IMR-90 (cell line): ENCODE measurements around the gene AHCYL1. TPM values are rescaled to one million over a fixed set of nuclear protein-coding genes. Genes with fewer than 3 reads are reported as not detected.

Source experiments
- ATAC-seq: fragments of 200-7000 bp; cut with Tn5 transposase; 2 replicates; pipeline ENCODE4 v1.9.1; 2020; ENCODE audit warnings: low read depth, mild to moderate bottlenecking, moderate library complexity
- BruUV-seq: library from RNA; stranded (reverse); fragments of 400-500 nt; replicated peaks from 2 replicates; lab custom pipeline; 2021; lab: Mats Ljungman, UMichigan
- CTCF ChIA-PET: fragments of 300-600 bp; formaldehyde crosslinking; extraction: SDS; loops from one replicate; lab custom pipeline; 2021; ENCODE audit warnings: antibody characterized with exemption; lab: Yijun Ruan, JAX
- POLR2A ChIA-PET: fragments of 300-600 bp; sonication (Branson Sonifier 250); formaldehyde crosslinking; loops from one replicate; lab custom pipeline; 2022; ENCODE audit warnings: antibody characterized with exemption; ENCODE audit not compliant: unreplicated experiment; lab: Charles Lee
- DNase-seq: peaks from one replicate; pipeline ENCODE4 v3.0.0; 2013
- H2AFZ ChIP-seq: replicated peaks from 2 replicates; pipeline ENCODE3; 2013; ENCODE audit warnings: low read length, mild to moderate bottlenecking; ENCODE audit not compliant: poor library complexity
- H2AK5ac ChIP-seq: 2 replicates; pipeline ENCODE4 v1.6.1; 2013; ENCODE audit warnings: low read depth, low read length, inconsistent platforms
- H2AK9ac ChIP-seq: replicated peaks from 2 replicates; pipeline ENCODE3; 2013; ENCODE audit warnings: mild to moderate bottlenecking, low read depth, low read length, moderate library complexity; ENCODE audit not compliant: poor library complexity
- H2BK120ac ChIP-seq: 2 replicates; pipeline ENCODE4 v1.6.1; 2013; ENCODE audit warnings: low read depth, low read length, inconsistent platforms
- H2BK15ac ChIP-seq: 3 replicates; pipeline ENCODE4 v1.6.1; 2013; ENCODE audit warnings: low read depth, low read length, inconsistent platforms
- H2BK20ac ChIP-seq: 2 replicates; pipeline ENCODE4 v1.6.1; 2013; ENCODE audit warnings: low read depth, mild to moderate bottlenecking, inconsistent platforms, low read length, moderate library complexity
- H2BK5ac ChIP-seq: 2 replicates; pipeline ENCODE4 v1.6.1; 2013; ENCODE audit warnings: mild to moderate bottlenecking, low read depth, low read length, inconsistent platforms; ENCODE audit not compliant: poor library complexity, severe bottlenecking
- H3K14ac ChIP-seq: replicated peaks from 2 replicates; pipeline ENCODE4 v1.6.1; 2013; ENCODE audit warnings: low read depth, low read length, inconsistent platforms
- H3K18ac ChIP-seq: 2 replicates; pipeline ENCODE4 v1.6.1; 2013; ENCODE audit warnings: low read depth, low read length, control low read depth
- H3K23ac ChIP-seq: 2 replicates; pipeline ENCODE4 v1.6.1; 2013; ENCODE audit warnings: low read depth, low read length, inconsistent platforms
- H3K27ac ChIP-seq: 2 replicates; pipeline ENCODE4 v1.5.1; 2013; ENCODE audit warnings: mild to moderate bottlenecking, control low read depth, low read length; ENCODE audit not compliant: insufficient read depth
- H3K27me3 ChIP-seq: 2 replicates; pipeline ENCODE4 v1.6.1; 2013; ENCODE audit warnings: low read length; ENCODE audit not compliant: control insufficient read depth, insufficient read depth
- H3K36me3 ChIP-seq: 2 replicates; pipeline ENCODE4 v1.6.1; 2013; ENCODE audit warnings: low read length, mixed read lengths; ENCODE audit not compliant: control insufficient read depth, insufficient read depth
- H3K4ac ChIP-seq: 2 replicates; pipeline ENCODE4 v1.6.1; 2013; ENCODE audit warnings: low read depth, low read length, inconsistent platforms
- H3K4me1 ChIP-seq: 2 replicates; pipeline ENCODE4 v1.6.1; 2013; ENCODE audit warnings: low read length, mixed read lengths; ENCODE audit not compliant: control insufficient read depth, insufficient read depth
- H3K4me2 ChIP-seq: 2 replicates; pipeline ENCODE4 v1.6.1; 2013; ENCODE audit warnings: low read depth, mild to moderate bottlenecking, control low read depth, low read length, moderate library complexity
- H3K4me3 ChIP-seq: 2 replicates; pipeline ENCODE4 v1.5.1; 2013; ENCODE audit warnings: low read depth, mild to moderate bottlenecking, control low read depth, low read length, moderate library complexity; ENCODE audit not compliant: insufficient read depth
- H3K56ac ChIP-seq: 2 replicates; pipeline ENCODE4 v1.6.1; 2013; ENCODE audit warnings: low read length, inconsistent platforms; ENCODE audit not compliant: insufficient read depth; ENCODE audit errors: extremely low read depth
- H3K79me1 ChIP-seq, 2 experiments: 2 replicates each; pipeline ENCODE4 v1.6.1; 2013; ENCODE audit warnings: low read length in 2 of 2, inconsistent platforms in 1 of 2, low read depth in 1 of 2
- H3K9ac ChIP-seq: 2 replicates; pipeline ENCODE4 v1.6.1; 2013; ENCODE audit warnings: low read depth, low read length, control low read depth
- H3K9me1 ChIP-seq: 2 replicates; pipeline ENCODE4 v1.6.1; 2013; ENCODE audit warnings: low read length, inconsistent platforms; ENCODE audit not compliant: insufficient read depth
- H3K9me3 ChIP-seq: 2 replicates; pipeline ENCODE4 v1.6.1; 2013; ENCODE audit warnings: low read length; ENCODE audit not compliant: control insufficient read depth, insufficient read depth
- H4K20me1 ChIP-seq: 2 replicates; pipeline ENCODE4 v1.6.1; 2013; ENCODE audit warnings: low read length, inconsistent platforms; ENCODE audit not compliant: insufficient read depth
- H4K5ac ChIP-seq: 2 replicates; pipeline ENCODE4 v1.6.1; 2013; ENCODE audit warnings: mild to moderate bottlenecking, low read depth, low read length, control low read depth
- H4K8ac ChIP-seq, 2 experiments: 2 replicates each; pipeline ENCODE4 v1.6.1; 2013; ENCODE audit warnings: low read depth in 2 of 2, low read length in 2 of 2, control low read depth in 1 of 2, inconsistent platforms in 1 of 2
- H4K91ac ChIP-seq: 2 replicates; pipeline ENCODE4 v1.6.1; 2013; ENCODE audit warnings: low read depth, low read length, inconsistent platforms; ENCODE audit not compliant: insufficient read depth
- BHLHE40 ChIP-seq: fragments of 150-350 bp; IDR thresholded peaks from 2 replicates; pipeline ENCODE4 v1.6.1; 2016; ENCODE audit warnings: mild to moderate bottlenecking, low read depth, low read length
- CEBPB ChIP-seq: IDR thresholded peaks from 2 replicates; pipeline ENCODE4 v1.6.1; 2012; ENCODE audit warnings: low read depth, low read length, improper control_type of control experiment
- CHD1 ChIP-seq: IDR thresholded peaks from 2 replicates; pipeline ENCODE4 v1.6.1; 2012; ENCODE audit warnings: low read depth, low read length, improper control_type of control experiment
- ELK1 ChIP-seq: fragments of 150-350 bp; IDR thresholded peaks from 2 replicates; pipeline ENCODE4 v1.6.1; 2016; ENCODE audit warnings: low read depth, mild to moderate bottlenecking, low read length, moderate library complexity, borderline replicate concordance
- FOS ChIP-seq: fragments of 150-350 bp; IDR thresholded peaks from 2 replicates; pipeline ENCODE4 v1.6.1; 2016; ENCODE audit warnings: low read depth, low read length
- MAFK ChIP-seq: IDR thresholded peaks from 2 replicates; pipeline ENCODE4 v1.6.1; 2012; ENCODE audit warnings: low read depth, low read length, improper control_type of control experiment
- MXI1 ChIP-seq: IDR thresholded peaks from 2 replicates; pipeline ENCODE4 v1.6.1; 2012; ENCODE audit warnings: low read depth, mild to moderate bottlenecking, low read length, moderate library complexity, borderline replicate concordance
- NFE2L2 ChIP-seq: fragments of 150-350 bp; IDR thresholded peaks from 2 replicates; pipeline ENCODE4 v1.6.1; 2016; ENCODE audit warnings: low read depth, mild to moderate bottlenecking, low read length
- POLR2A ChIP-seq: IDR thresholded peaks from 2 replicates; pipeline ENCODE4 v1.6.1; 2012; ENCODE audit warnings: mild to moderate bottlenecking, low read depth, low read length
- RAD21 ChIP-seq: IDR thresholded peaks from 2 replicates; pipeline ENCODE4 v1.6.1; 2012; ENCODE audit warnings: low read length, improper control_type of control experiment
- RCOR1 ChIP-seq: IDR thresholded peaks from 2 replicates; pipeline ENCODE4 v1.6.1; 2012; ENCODE audit warnings: mild to moderate bottlenecking, low read length, improper control_type of control experiment; ENCODE audit not compliant: insufficient replicate concordance
- SMC3 ChIP-seq: fragments of 150-350 bp; IDR thresholded peaks from 2 replicates; pipeline ENCODE4 v1.6.1; 2016; ENCODE audit warnings: low read depth, mild to moderate bottlenecking, antibody characterized with exemption, low read length, moderate library complexity
- USF2 ChIP-seq: fragments of 150-350 bp; IDR thresholded peaks from 2 replicates; pipeline ENCODE4 v1.6.1; 2017; ENCODE audit warnings: mild to moderate bottlenecking, antibody characterized with exemption, low read length, low read depth
- WGBS, 2 experiments: methylation state at CpG; one replicate each; pipeline versions ENCODE4 v1.1.5 to v1.1.7; 2013; ENCODE audit warnings: missing lambda C conversion rate in 2 of 2; ENCODE audit not compliant: insufficient read length in 1 of 2; ENCODE audit errors: extremely low coverage in 2 of 2; 5-methylcytosine and 5-hydroxymethylcytosine counted together
- dilution Hi-C: fragments of 300-500 bp; cut with HindIII; formaldehyde crosslinking; loops from one replicate; pipeline ENCODE4 v1.14.3; 2018; ENCODE audit warnings: low sequenced_read_pairs; ENCODE audit not compliant: unreplicated experiment
- in situ Hi-C: fragments of 300-500 bp; cut with MboI; formaldehyde crosslinking; loops from 3 replicates; pipeline ENCODE4 v1.14.3; 2019; ENCODE audit warnings: low sequenced_read_pairs, inconsistent platforms, mixed read lengths
- intact Hi-C: fragments of 100-400 bp; cut with micrococcal nuclease; formaldehyde crosslinking; loops from 2 replicates; pipeline ENCODE4 v1.10.0; 2022
- polyA plus RNA-seq, 3 experiments: library from polyadenylated mRNA; depleted of rRNA; stranded (reverse); fragments of >200 nt; gene quantifications; 2 replicates each; pipeline ENCODE4 v1.2.3, GENCODE V29; 2012; ENCODE audit warnings: low replicate concordance in 1 of 3
- total RNA-seq: library from RNA; depleted of rRNA; stranded (reverse); fragments of >200 nt; gene quantifications from 2 replicates; pipeline ENCODE4 v1.2.3, GENCODE V29; 2012

The AHCYL1 gene
- total and polyA plus RNA-seq, 2 of the 4 experiments (the other 2 are of a cell fraction), result 75.1 to 76.0 TPM

GRCh38 chr1:110050602-110051261, 66.2 kb downstream of the AHCYL1 start (continued):
- TF ChIP-seq BHLHE40 (no peak), FOS (no peak)

- Histone ChIP-seq H4K20me1 (peaks cover 24% of the 10 kb centered on the region; the same call in 1 of the 2 replicates), H2BK5ac (peak overlapping the region; percentile 64), H2AK9ac (peak overlapping the region; percentile 39), H3K27ac (no peak overlapping the region), H3K4me2 (no peak overlapping the region; the same call in 1 of the 2 replicates), H3K36me3 (peaks cover 81% of the 10 kb centered on the region), H3K18ac (peak overlapping the region; percentile 6; the same call in 1 of the 2 replicates), H3K4ac (peak overlapping the region; percentile 33), H2AFZ (no peak overlapping the region), H2AK5ac (peak overlapping the region; percentile 71; the same call in 1 of the 2 replicates), H3K79me1 (peaks cover 0 to 20% of the 10 kb centered on the region in 2 experiments; a peak in 3 of 4 replicates), H3K14ac (no peak overlapping the region; the same call in 1 of the 2 replicates), H3K9me1 (peaks cover 6% of the 10 kb centered on the region), H2BK20ac (peak overlapping the region; percentile 65; the same call in 1 of the 2 replicates), H2BK120ac (peak overlapping the region; percentile 62), H3K23ac (no peak overlapping the region), H4K91ac (peak overlapping the region; percentile 52; the same call in 1 of the 2 replicates), H3K9me3 (no peaks in the 10 kb centered on the region), H3K4me3 (no peak overlapping the region), H2BK15ac (no peak overlapping the region), H4K5ac (no peak overlapping the region), H3K9ac (no peak overlapping the region), H3K56ac (peak overlapping the region; percentile 14; the same call in 1 of the 2 replicates), H3K4me1 (peaks cover 26% of the 10 kb centered on the region), H3K27me3 (no peaks in the 10 kb centered on the region), H4K8ac (peak overlapping the region in 1 of 2 experiments; percentile 58; a peak in 3 of 4 replicates)
- peak; percentile 52 for DNase-seq
- intact Hi-C loops, result loop anchor here (10.0 kb wide), 1 partner anchor 264 kb away; no protein-coding TSS in a partner anchor
- no CpG with 5 or more reads among the region's 2 CpGs for WGBS, 2 experiments
- POLR2A ChIA-PET, result interaction anchor here (1.3 kb wide), 1 partner anchor 16 kb away, joined by 3 read pairs; no protein-coding TSS in a partner anchor
- dilution Hi-C loops, result no loop called here
- peak; percentile 40 for ATAC-seq
- in situ Hi-C loops, result loop anchor here (5.0 kb wide), 1 partner anchor 56 kb away; no protein-coding TSS in a partner anchor
- BruUV-seq, result no TSS peak
- CTCF ChIA-PET, result interaction anchor here (1.4 to 1.7 kb wide), 2 partner anchors 9 to 54 kb away, joined by 3 to 4 read pairs; no protein-coding TSS in a partner anchor
- TF ChIP-seq NFE2L2, result no peak
- TF ChIP-seq POLR2A, result no peak
- TF ChIP-seq CHD1, result no peak
- TF ChIP-seq MAFK, result no peak
- no peak for TF ChIP-seq MXI1
- no peak for TF ChIP-seq RCOR1
- no peak for TF ChIP-seq ELK1
- TF ChIP-seq RAD21, result no peak
- TF ChIP-seq USF2, result no peak
- no peak for TF ChIP-seq FOS
- TF ChIP-seq CEBPB, result no peak
- TF ChIP-seq SMC3, result no peak
- TF ChIP-seq BHLHE40, result no peak
These were observed 66.7 kb downstream of the AHCYL1 start for GRCh38 chr1:110051262-110051648.
